WTC11 (cell line): Measurements from ENCODE around the gene SH3BGRL.

Experiments used
- CTCF ChIP-seq: fragments of 200-600 bp; IDR thresholded peaks from 2 replicates; pipeline ENCODE4 v1.8.0; 2022; ENCODE audit warnings: antibody characterized with exemption
- IRF2 ChIP-seq: sonication (generic); formaldehyde crosslinking; IDR thresholded peaks from 2 replicates; pipeline ENCODE4 v1.8.0; 2022; ENCODE audit warnings: low read depth, missing genetic modification reagents, borderline replicate concordance
- MAX ChIP-seq: sonication (generic); formaldehyde crosslinking; IDR thresholded peaks from 2 replicates; pipeline ENCODE4 v1.8.0; 2022; ENCODE audit warnings: mild to moderate bottlenecking, missing genetic modification reagents
- NFATC4 ChIP-seq: fragments of 250-450 bp; sonication (Bioruptor Pico); IDR thresholded peaks from 2 replicates; pipeline ENCODE4 v1.9.0; 2021; ENCODE audit warnings: mild to moderate bottlenecking
- NR3C1 ChIP-seq: sonication (generic); formaldehyde crosslinking; conservative IDR thresholded peaks from 2 replicates; pipeline ENCODE4 v1.8.1; 2023; ENCODE audit warnings: low read depth, mild to moderate bottlenecking, missing genetic modification reagents
- USF2 ChIP-seq: sonication (generic); formaldehyde crosslinking; IDR thresholded peaks from 2 replicates; pipeline ENCODE4 v1.8.1; 2023; ENCODE audit warnings: mild to moderate bottlenecking, missing genetic modification reagents, moderate library complexity
- ZBTB21 ChIP-seq: sonication (generic); formaldehyde crosslinking; IDR thresholded peaks from 2 replicates; pipeline ENCODE4 v1.8.1; 2023; ENCODE audit warnings: mild to moderate bottlenecking, missing genetic modification reagents, borderline replicate concordance

- no peak for TF ChIP-seq ZBTB21 (CRISPR knock-in tag)
- no peak for TF ChIP-seq NR3C1 (CRISPR knock-in tag)
- TF ChIP-seq CTCF = no peak
- no peak for TF ChIP-seq NFATC4 (CRISPR knock-in tag)
- no peak for TF ChIP-seq MAX
- no peak for TF ChIP-seq USF2 (CRISPR knock-in tag)
- TF ChIP-seq IRF2 = no peak
These were observed 831 bp upstream of the SH3BGRL start for GRCh38 chrX:81201071-81201470.
